ENCODE results near the gene AHR.

GRCh38 chr7:17298102-17298839 lies at the start of gene AHR:
- TF ChIP-seq CTCF (IDR thresholded peaks at IDR 0.05; ENCODE audit: extremely low read depth in 1 of 2, insufficient read depth in 1 of 2, low read depth in 1 of 2, low read length in 2 of 2) (no peak), POLR2AphosphoS5 (IDR thresholded peaks at IDR 0.05; ENCODE audit: insufficient read depth, low read depth, low read length) (peak; percentile 79), EZH2 (IDR thresholded peaks at IDR 0.05; ENCODE audit: borderline replicate concordance, low read depth, low read length, severe bottlenecking) (no peak), MYC (IDR thresholded peaks at IDR 0.05; ENCODE audit: low read depth, low read length) (no peak), MAX (IDR thresholded peaks at IDR 0.05; ENCODE audit: insufficient read depth, insufficient read length) (peak; percentile 5), GATA2 (IDR thresholded peaks at IDR 0.05; ENCODE audit: insufficient read depth, insufficient read length, low read depth, low read length) (no peak), POLR2A (IDR thresholded peaks at IDR 0.05; ENCODE audit: low read depth, low read length) (peak; percentile 65)

Measured in endothelial cell of umbilical vein (primary cell).